ENCODE results near the gene SNRPA.

GRCh38 chr19:40703029-40703755 is 47.8 kb upstream of the SNRPA start:
- TF ChIP-seq ZNF274 (IDR thresholded peaks at IDR 0.05; ENCODE audit: low read length) (no peak), ZNF274 (tag by site-specific recombination; IDR thresholded peaks at IDR 0.05; ENCODE audit: borderline replicate concordance) (no peak), ZNF580 (tag by site-specific recombination; IDR thresholded peaks at IDR 0.05) (no peak), CTCF (tag by site-specific recombination; IDR thresholded peaks at IDR 0.05) (no peak), ZNF792 (tag by site-specific recombination; IDR thresholded peaks at IDR 0.05) (no peak)
